KMS-11 (cell line): ENCODE data around the gene ARL16.

Source experiments
- H2AFZ ChIP-seq: fragments of 200-600 bp; sonication (generic); 2 replicates; pipeline ENCODE4 v1.6.1; 2016; ENCODE audit warnings: antibody characterized with exemption, mixed run types, low read depth
- H3K27ac ChIP-seq: fragments of 200-600 bp; sonication (generic); 2 replicates; pipeline ENCODE4 v1.6.1; 2016; ENCODE audit warnings: mild to moderate bottlenecking, mixed run types
- H3K27me3 ChIP-seq: fragments of 200-600 bp; sonication (generic); 2 replicates; pipeline ENCODE4 v1.6.1; 2017; ENCODE audit warnings: mild to moderate bottlenecking, low read depth, mixed run types, moderate library complexity; ENCODE audit not compliant: insufficient read depth
- H3K36me3 ChIP-seq: fragments of 200-600 bp; sonication (generic); 2 replicates; pipeline ENCODE4 v1.6.1; 2017; ENCODE audit warnings: mild to moderate bottlenecking, mixed run types; ENCODE audit not compliant: insufficient read depth
- H3K4me1 ChIP-seq: fragments of 200-600 bp; sonication (generic); 2 replicates; pipeline ENCODE4 v1.6.1; 2016; ENCODE audit warnings: mild to moderate bottlenecking, low read depth, mixed run types; ENCODE audit not compliant: poor library complexity, severe bottlenecking
- H3K4me2 ChIP-seq: fragments of 200-600 bp; sonication (generic); 2 replicates; pipeline ENCODE4 v1.7.0; 2016; ENCODE audit warnings: mild to moderate bottlenecking, mixed run types
- H3K4me3 ChIP-seq: fragments of 200-600 bp; sonication (generic); IDR thresholded peaks from 2 replicates; pipeline ENCODE4 v1.6.1; 2017; ENCODE audit warnings: low read depth, low read length, mixed read lengths; ENCODE audit not compliant: insufficient read depth
- H3K79me2 ChIP-seq: fragments of 200-600 bp; sonication (generic); 2 replicates; pipeline ENCODE4 v1.6.1; 2016; ENCODE audit warnings: low read depth, mixed run types; ENCODE audit not compliant: insufficient read depth
- H3K9ac ChIP-seq: fragments of 200-600 bp; sonication (generic); 2 replicates; pipeline ENCODE4 v1.6.1; 2016; ENCODE audit warnings: mild to moderate bottlenecking, mixed run types
- H4K20me1 ChIP-seq: fragments of 200-600 bp; sonication (generic); 2 replicates; pipeline ENCODE4 v1.6.1; 2016; ENCODE audit warnings: mild to moderate bottlenecking, mixed run types; ENCODE audit not compliant: insufficient read depth
- CTCF ChIP-seq: fragments of 200-600 bp; sonication (generic); conservative IDR thresholded peaks from 2 replicates; pipeline ENCODE4 v1.6.1; 2017; ENCODE audit warnings: low read depth, mild to moderate bottlenecking, antibody characterized with exemption, low read length, moderate library complexity, mixed read lengths

Gene ARL16

GRCh38 chr17:81696218-81696941, 12.8 kb upstream of the ARL16 start:
- H4K20me1 ChIP-seq: no peaks in the 10 kb centered on the region
- no peaks in the 10 kb centered on the region; the same call in 1 of the 2 replicates for H3K36me3 ChIP-seq
- H2AFZ ChIP-seq: no peak overlapping the region
- no peaks in the 10 kb centered on the region for H3K27me3 ChIP-seq
- peaks cover 21% of the 10 kb centered on the region; the same call in 1 of the 2 replicates for H3K79me2 ChIP-seq
- no peak overlapping the region for H3K27ac ChIP-seq
- no peak overlapping the region for H3K4me2 ChIP-seq
- H3K4me1 ChIP-seq: peaks cover 10% of the 10 kb centered on the region
- H3K4me3 ChIP-seq: no peak overlapping the region
- no peak overlapping the region for H3K9ac ChIP-seq
- TF ChIP-seq CTCF: no peak

- TF ChIP-seq CTCF: no peak
- no peak overlapping the region for H3K9ac ChIP-seq
- no peaks in the 10 kb centered on the region for H3K27me3 ChIP-seq
- no peak overlapping the region for H3K27ac ChIP-seq
- peaks cover 15% of the 10 kb centered on the region; the same call in 1 of the 2 replicates for H3K79me2 ChIP-seq
- no peaks in the 10 kb centered on the region; the same call in 1 of the 2 replicates for H3K36me3 ChIP-seq
- peaks cover 4% of the 10 kb centered on the region for H3K4me1 ChIP-seq
- H2AFZ ChIP-seq: no peak overlapping the region
- H3K4me2 ChIP-seq: no peak overlapping the region
- no peak overlapping the region for H3K4me3 ChIP-seq
- no peaks in the 10 kb centered on the region for H4K20me1 ChIP-seq
Observed at GRCh38 chr17:81695801-81696200, 12.2 kb upstream of the ARL16 start.

- Histone ChIP-seq H3K4me3 (no peak overlapping the region), H3K4me1 (no peaks in the 10 kb centered on the region), H4K20me1 (no peaks in the 10 kb centered on the region), H3K4me2 (no peak overlapping the region), H3K36me3 (no peaks in the 10 kb centered on the region; the same call in 1 of the 2 replicates), H3K79me2 (peaks cover 11% of the 10 kb centered on the region; the same call in 1 of the 2 replicates), H2AFZ (no peak overlapping the region), H3K27me3 (no peaks in the 10 kb centered on the region), H3K27ac (no peak overlapping the region), H3K9ac (no peak overlapping the region)
- no peak for TF ChIP-seq CTCF
Observed at GRCh38 chr17:81695211-81695610, 11.6 kb upstream of the ARL16 start.

GRCh38 chr17:81694810-81695209, 11.2 kb upstream of the ARL16 start:
- H3K27me3 ChIP-seq: no peaks in the 10 kb centered on the region
- no peak overlapping the region for H3K4me3 ChIP-seq
- peaks cover 10% of the 10 kb centered on the region; the same call in 1 of the 2 replicates for H3K79me2 ChIP-seq
- no peaks in the 10 kb centered on the region for H3K4me1 ChIP-seq
- no peak overlapping the region for H3K4me2 ChIP-seq
- H2AFZ ChIP-seq: no peak overlapping the region
- no peaks in the 10 kb centered on the region; the same call in 1 of the 2 replicates for H3K36me3 ChIP-seq
- no peak for TF ChIP-seq CTCF
- no peaks in the 10 kb centered on the region for H4K20me1 ChIP-seq
- no peak overlapping the region for H3K27ac ChIP-seq
- no peak overlapping the region for H3K9ac ChIP-seq
